HepG2 (cell line): Measurements from ENCODE around the gene ASXL1. TPM values are rescaled to one million over a fixed set of nuclear protein-coding genes. Genes with fewer than 3 reads are reported as not detected.
A peak's percentile ranks its signal among the peaks of the same experiment; 100 is the strongest.

Source experiments
- ATF7-NPFF ChIP-seq: sonication (generic); formaldehyde crosslinking; IDR thresholded peaks from 2 replicates; pipeline ENCODE4 v1.8.1; 2023; ENCODE audit warnings: mild to moderate bottlenecking, low read depth, missing genetic modification reagents, moderate library complexity
- CBX5 ChIP-seq: sonication (generic); formaldehyde crosslinking; IDR thresholded peaks from 2 replicates; pipeline ENCODE4 v1.4.0; 2020; ENCODE audit warnings: missing genetic modification reagents, borderline replicate concordance
- DNMT1 ChIP-seq: sonication (generic); formaldehyde crosslinking; IDR thresholded peaks from 2 replicates; pipeline ENCODE4 v1.5.1; 2020; ENCODE audit warnings: mild to moderate bottlenecking, missing genetic modification reagents
- ESRRA ChIP-seq: sonication (generic); formaldehyde crosslinking; IDR thresholded peaks from 2 replicates; pipeline ENCODE4 v1.5.1; 2020; ENCODE audit warnings: mild to moderate bottlenecking, low read depth, missing genetic modification reagents
- HIVEP1 ChIP-seq: sonication (generic); formaldehyde crosslinking; IDR thresholded peaks from 2 replicates; pipeline ENCODE4 v1.4.0; 2020; ENCODE audit warnings: mild to moderate bottlenecking, missing genetic modification reagents
- JUNB ChIP-seq: sonication (generic); formaldehyde crosslinking; IDR thresholded peaks from 2 replicates; pipeline ENCODE4 v1.8.0; 2022; ENCODE audit warnings: missing genetic modification reagents, mild to moderate bottlenecking, borderline replicate concordance
- POLR2AphosphoS5 ChIP-seq: IDR thresholded peaks from 2 replicates; pipeline ENCODE4 v1.6.1; 2012; ENCODE audit warnings: low read depth, low read length
- SSRP1 ChIP-seq: IDR thresholded peaks from 2 replicates; pipeline ENCODE4 v1.6.1; 2016; ENCODE audit warnings: control low read depth
- XRCC5 ChIP-seq: fragments of 200-400 bp; formaldehyde crosslinking; optimal IDR thresholded peaks from 2 replicates; pipeline ENCODE3; 2017; ENCODE audit warnings: mild to moderate bottlenecking, low read length
- ZNF256 ChIP-seq: sonication (generic); formaldehyde crosslinking; conservative IDR thresholded peaks from 2 replicates; pipeline ENCODE4 v1.4.0; 2020; ENCODE audit warnings: missing genetic modification reagents
- polyA plus RNA-seq, 8 experiments: library from polyadenylated mRNA; depleted of rRNA in 3 of 8; stranded (reverse) in 7 of 8; unstranded in 1 of 8; fragments of >200 nt; fragmentation: Illumina TruSeq in 4 of 8; extraction: Trizol in 4 of 8; gene quantifications; 2 replicates each; pipeline versions ENCODE4 v1.2.1 to v1.2.3, GENCODE V29; 2011 to 2016; ENCODE audit warnings: low read depth in 4 of 8, missing spikeins in 1 of 8, mixed read lengths in 1 of 8; ENCODE audit not compliant: insufficient read depth in 1 of 8
- total RNA-seq, 5 experiments: library from RNA; depleted of rRNA; stranded (reverse); fragments of >200 nt; fragmentation: Illumina TruSeq; extraction: Trizol; gene quantifications; 2 replicates each; pipeline ENCODE4 v1.2.3, GENCODE V29; 2016; ENCODE audit warnings: low read depth in 1 of 5
- TF ChIP-seq, protein P1 (sequence below): sonication (generic); formaldehyde crosslinking; IDR thresholded peaks from 2 replicates; pipeline ENCODE4 v1.5.0; 2020; ENCODE audit warnings: mild to moderate bottlenecking, missing genetic modification reagents
- TF ChIP-seq, protein P2 (sequence below): sonication (generic); formaldehyde crosslinking; conservative IDR thresholded peaks from 2 replicates; pipeline ENCODE4 v1.4.0; 2020; ENCODE audit warnings: missing genetic modification reagents

The ASXL1 gene
- total and polyA plus RNA-seq, 2 of the 13 experiments (the other 11 are each of a cell fraction or from before 2014, with no cell fraction given) = 62.1 to 74.8 TPM

DNA sequence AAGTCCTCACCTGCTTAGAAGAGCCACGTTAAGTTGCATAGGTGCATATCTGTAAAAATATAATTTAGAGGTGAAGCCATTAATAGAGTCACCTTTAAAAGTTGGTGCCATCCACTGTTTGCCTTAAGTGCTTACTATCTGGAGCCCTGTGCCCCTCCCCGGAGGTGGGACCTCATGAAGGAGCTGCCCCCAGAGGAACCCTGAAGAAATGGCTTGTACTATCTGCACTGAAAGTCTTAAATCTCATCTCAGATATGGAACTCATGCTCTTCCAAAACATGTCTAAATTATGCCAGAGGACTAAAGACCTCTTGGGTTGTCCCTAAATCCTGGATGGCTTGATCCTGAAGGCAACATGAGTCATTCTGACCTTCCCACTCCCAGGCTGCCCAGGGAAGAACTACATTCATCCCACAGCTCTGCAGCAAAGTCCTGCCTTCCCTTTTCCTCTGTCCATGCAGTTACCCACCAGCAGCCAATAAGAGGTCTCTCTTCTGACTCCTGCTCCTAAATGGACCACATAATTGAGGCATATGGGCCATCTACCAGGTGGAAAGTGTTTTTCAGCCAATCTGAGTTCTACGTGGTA lies 85.3 kb downstream of the ASXL1 start (continued):
- TF ChIP-seq, protein P1, sequence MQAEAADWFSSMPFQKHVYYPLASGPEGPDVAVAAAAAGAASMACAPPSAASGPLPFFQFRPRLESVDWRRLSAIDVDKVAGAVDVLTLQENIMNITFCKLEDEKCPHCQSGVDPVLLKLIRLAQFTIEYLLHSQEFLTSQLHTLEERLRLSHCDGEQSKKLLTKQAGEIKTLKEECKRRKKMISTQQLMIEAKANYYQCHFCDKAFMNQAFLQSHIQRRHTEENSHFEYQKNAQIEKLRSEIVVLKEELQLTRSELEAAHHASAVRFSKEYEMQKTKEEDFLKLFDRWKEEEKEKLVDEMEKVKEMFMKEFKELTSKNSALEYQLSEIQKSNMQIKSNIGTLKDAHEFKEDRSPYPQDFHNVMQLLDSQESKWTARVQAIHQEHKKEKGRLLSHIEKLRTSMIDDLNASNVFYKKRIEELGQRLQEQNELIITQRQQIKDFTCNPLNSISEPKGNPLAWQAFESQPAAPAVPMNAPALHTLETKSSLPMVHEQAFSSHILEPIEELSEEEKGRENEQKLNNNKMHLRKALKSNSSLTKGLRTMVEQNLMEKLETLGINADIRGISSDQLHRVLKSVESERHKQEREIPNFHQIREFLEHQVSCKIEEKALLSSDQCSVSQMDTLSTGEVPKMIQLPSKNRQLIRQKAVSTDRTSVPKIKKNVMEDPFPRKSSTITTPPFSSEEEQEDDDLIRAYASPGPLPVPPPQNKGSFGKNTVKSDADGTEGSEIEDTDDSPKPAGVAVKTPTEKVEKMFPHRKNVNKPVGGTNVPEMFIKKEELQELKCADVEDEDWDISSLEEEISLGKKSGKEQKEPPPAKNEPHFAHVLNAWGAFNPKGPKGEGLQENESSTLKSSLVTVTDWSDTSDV (CRISPR knock-in tag) = no peak
- TF ChIP-seq CBX5 (CRISPR knock-in tag) = no peak
- TF ChIP-seq JUNB (CRISPR knock-in tag) = no peak
- TF ChIP-seq, protein P2, sequence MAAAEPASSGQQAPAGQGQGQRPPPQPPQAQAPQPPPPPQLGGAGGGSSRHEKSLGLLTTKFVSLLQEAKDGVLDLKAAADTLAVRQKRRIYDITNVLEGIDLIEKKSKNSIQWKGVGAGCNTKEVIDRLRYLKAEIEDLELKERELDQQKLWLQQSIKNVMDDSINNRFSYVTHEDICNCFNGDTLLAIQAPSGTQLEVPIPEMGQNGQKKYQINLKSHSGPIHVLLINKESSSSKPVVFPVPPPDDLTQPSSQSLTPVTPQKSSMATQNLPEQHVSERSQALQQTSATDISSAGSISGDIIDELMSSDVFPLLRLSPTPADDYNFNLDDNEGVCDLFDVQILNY (CRISPR knock-in tag) = no peak
- peak; percentile 36 for TF ChIP-seq XRCC5
- TF ChIP-seq HIVEP1 (CRISPR knock-in tag) = no peak
- TF ChIP-seq ESRRA (CRISPR knock-in tag) = no peak
- TF ChIP-seq ZNF256 (CRISPR knock-in tag) = no peak
- 0 out of 2 replicates have a peak, but pooled peaks have one; percentile 70 for TF ChIP-seq SSRP1 (CRISPR knock-in tag)
- no peak for TF ChIP-seq DNMT1
- TF ChIP-seq POLR2AphosphoS5 = peak; percentile 44; the same call in 1 of the 2 replicates
- TF ChIP-seq ATF7-NPFF (CRISPR knock-in tag) = no peak
